GM06990 (cell line): ENCODE results near the gene CCDC149.

Experiments
- DNase-seq: peaks from one replicate; pipeline ENCODE4 v3.0.0-alpha.2; 2011; ENCODE audit not compliant: insufficient read length; ENCODE audit errors: extremely low read depth
- H3K27me3 ChIP-seq: replicated peaks from 2 replicates; pipeline ENCODE4 v1.6.0; 2011; ENCODE audit warnings: low read length; ENCODE audit not compliant: control insufficient read depth, insufficient read depth
- H3K36me3 ChIP-seq: 2 replicates; pipeline ENCODE4 v1.5.1; 2011; ENCODE audit warnings: low read length; ENCODE audit not compliant: control insufficient read depth, insufficient read depth
- H3K4me3 ChIP-seq: replicated peaks from 2 replicates; pipeline ENCODE4 v1.5.1; 2011; ENCODE audit warnings: low read depth, mild to moderate bottlenecking, control low read depth, low read length
- CTCF ChIP-seq: IDR thresholded peaks from 2 replicates; pipeline ENCODE4 v1.5.1; 2011; ENCODE audit warnings: low read length, control low read depth, mild to moderate bottlenecking, inconsistent platforms; ENCODE audit not compliant: insufficient read depth, poor library complexity, severe bottlenecking

Gene CCDC149

GRCh38 chr4:24933684-24934275 lies 20.9 kb upstream of the CCDC149 start:
- no peak overlapping the region for H3K4me3 ChIP-seq
- H3K36me3 ChIP-seq, result no peaks in the 10 kb centered on the region
- no peaks in the 10 kb centered on the region for H3K27me3 ChIP-seq
- no peak for DNase-seq
- no peak for TF ChIP-seq CTCF

GRCh38 chr4:24932515-24933225 lies 19.8 kb upstream of the CCDC149 start:
- TF ChIP-seq CTCF, result no peak
- no peaks in the 10 kb centered on the region for H3K27me3 ChIP-seq
- DNase-seq, result no peak
- H3K36me3 ChIP-seq, result no peaks in the 10 kb centered on the region
- no peak overlapping the region for H3K4me3 ChIP-seq

- DNase-seq, result no peak
- Histone ChIP-seq H3K4me3 (no peak overlapping the region), H3K36me3 (no peaks in the 10 kb centered on the region), H3K27me3 (no peaks in the 10 kb centered on the region)
- no peak for TF ChIP-seq CTCF
Observed at GRCh38 chr4:24930151-24930550, 17.3 kb upstream of the CCDC149 start.

- Histone ChIP-seq H3K36me3 (no peaks in the 10 kb centered on the region), H3K27me3 (no peaks in the 10 kb centered on the region), H3K4me3 (no peak overlapping the region)
- no peak for DNase-seq
- TF ChIP-seq CTCF, result no peak
Observed at GRCh38 chr4:24928708-24929107, 15.9 kb upstream of the CCDC149 start.

- H3K36me3 ChIP-seq, result no peaks in the 10 kb centered on the region
- DNase-seq, result no peak
- TF ChIP-seq CTCF, result no peak
- H3K4me3 ChIP-seq, result no peak overlapping the region
- no peaks in the 10 kb centered on the region for H3K27me3 ChIP-seq
Observed at GRCh38 chr4:24927049-24927448, 14.2 kb upstream of the CCDC149 start.
